GM12878 (cell line): Measurements from ENCODE around the gene IRF8. TPM values are rescaled to one million over a fixed set of nuclear protein-coding genes. Genes with fewer than 3 reads are reported as not detected.

Source experiments
- ASH2L ChIP-seq: fragments of 300-600, 200-600 bp; sonication (generic); IDR thresholded peaks from 2 replicates; pipeline ENCODE4 v1.6.1; 2017; ENCODE audit warnings: low read depth, mild to moderate bottlenecking, borderline replicate concordance
- ATF7 ChIP-seq: fragments of 450-650 bp; IDR thresholded peaks from 2 replicates; pipeline ENCODE4 v1.6.1; 2016; ENCODE audit warnings: low read depth, mild to moderate bottlenecking
- CBX3 ChIP-seq: fragments of 200-600 bp; sonication (generic); IDR thresholded peaks from 2 replicates; pipeline ENCODE4 v1.6.1; 2016; ENCODE audit warnings: low read depth, borderline replicate concordance
- CBX5 ChIP-seq: sonication (generic); IDR thresholded peaks from 2 replicates; pipeline ENCODE4 v1.6.1; 2016; ENCODE audit warnings: low read depth, moderate library complexity, mild to moderate bottlenecking, inconsistent platforms
- EED ChIP-seq: sonication (generic); IDR thresholded peaks from 2 replicates; pipeline ENCODE4 v1.6.1; 2016; ENCODE audit warnings: antibody characterized with exemption, low read depth
- HDAC6 ChIP-seq: fragments of 200-600 bp; sonication (generic); IDR thresholded peaks from one replicate; pipeline ENCODE4 v1.8.0; 2017; ENCODE audit warnings: antibody characterized with exemption; ENCODE audit not compliant: unreplicated experiment
- IKZF2 ChIP-seq, 2 experiments: fragments of 450-650 bp; IDR thresholded peaks; 2 replicates each; pipeline ENCODE4 v1.6.1; 2017; ENCODE audit warnings: mild to moderate bottlenecking in 2 of 2, moderate library complexity in 2 of 2
- IRF5 ChIP-seq: fragments of 450-650 bp; IDR thresholded peaks from 2 replicates; pipeline ENCODE4 v1.6.1; 2017; ENCODE audit warnings: borderline replicate concordance
- LARP7 ChIP-seq: fragments of 450-650 bp; IDR thresholded peaks from 2 replicates; pipeline ENCODE4 v1.6.1; 2017; ENCODE audit warnings: mild to moderate bottlenecking
- MEF2A ChIP-seq: IDR thresholded peaks from 2 replicates; pipeline ENCODE4 v1.6.1; 2011; ENCODE audit warnings: low read depth, mild to moderate bottlenecking, low read length, moderate library complexity; ENCODE audit not compliant: insufficient read depth
- NFYA ChIP-seq: IDR thresholded peaks from 2 replicates; pipeline ENCODE4 v1.6.1; 2011; ENCODE audit warnings: low read depth, mild to moderate bottlenecking, low read length, improper control_type of control experiment, borderline replicate concordance
- NRF1 ChIP-seq: conservative IDR thresholded peaks from 2 replicates; pipeline ENCODE4 v1.6.1; 2011; ENCODE audit warnings: mild to moderate bottlenecking, low read depth, low read length, improper control_type of control experiment
- RAD21 ChIP-seq: IDR thresholded peaks from 2 replicates; pipeline ENCODE4 v1.6.1; 2011; ENCODE audit warnings: mild to moderate bottlenecking, low read depth, low read length, moderate library complexity; ENCODE audit not compliant: insufficient read depth
- SMARCA5 ChIP-seq: fragments of 450-650 bp; IDR thresholded peaks from 2 replicates; pipeline ENCODE4 v1.6.1; 2017; ENCODE audit warnings: mild to moderate bottlenecking
- SREBF1 ChIP-seq: IDR thresholded peaks from 2 replicates; pipeline ENCODE4 v1.6.1; 2012; ENCODE audit warnings: mild to moderate bottlenecking, low read length
- STAT1 ChIP-seq: fragments of 450-650 bp; conservative IDR thresholded peaks from 2 replicates; pipeline ENCODE4 v1.6.1; 2014; ENCODE audit warnings: antibody characterized with exemption, mild to moderate bottlenecking
- SUPT20H ChIP-seq: IDR thresholded peaks from 2 replicates; pipeline ENCODE4 v1.6.1; 2011; ENCODE audit warnings: low read depth, mild to moderate bottlenecking, low read length, moderate library complexity, borderline replicate concordance; ENCODE audit not compliant: control insufficient read depth
- TARDBP ChIP-seq: IDR thresholded peaks from 2 replicates; pipeline ENCODE4 v1.6.1; 2016; ENCODE audit warnings: borderline replicate concordance
- WRNIP1 ChIP-seq: IDR thresholded peaks from 2 replicates; pipeline ENCODE4 v1.6.1; 2011; ENCODE audit warnings: low read depth, low read length, improper control_type of control experiment, borderline replicate concordance
- YBX1 ChIP-seq: fragments of 450-650 bp; IDR thresholded peaks from 2 replicates; pipeline ENCODE4 v1.6.1; 2016; ENCODE audit warnings: antibody characterized with exemption
- ZBTB40 ChIP-seq: fragments of 450-650 bp; IDR thresholded peaks from 2 replicates; pipeline ENCODE4 v1.6.1; 2016; ENCODE audit warnings: mild to moderate bottlenecking, moderate library complexity, borderline replicate concordance
- ZNF384 ChIP-seq: IDR thresholded peaks from 2 replicates; pipeline ENCODE4 v1.6.1; 2012; ENCODE audit warnings: low read depth, mild to moderate bottlenecking, low read length, improper control_type of control experiment, borderline replicate concordance
- polyA plus RNA-seq, 11 experiments: library from polyadenylated mRNA; depleted of rRNA in 4 of 11; unstranded in 6 of 11; stranded (reverse) in 5 of 11; fragments of >200 nt; fragmentation: Nextera tagmentation in 4 of 11; fragmentation: Illumina TruSeq in 1 of 11; extraction: Ambion mirVana in 4 of 11; extraction: Trizol in 1 of 11; gene quantifications; 1 replicate in 1 of 11; 2 replicates in 10 of 11; pipeline versions ENCODE4 v1.2.1 to v1.2.3, GENCODE V29; 2011 to 2016; ENCODE audit warnings: inconsistent platforms in 2 of 11, missing spikeins in 2 of 11, low read depth in 1 of 11
- total RNA-seq, 4 experiments: library from RNA; depleted of rRNA in 3 of 4; stranded (reverse); fragments of >200 nt in 3 of 4; fragmentation: Illumina TruSeq in 1 of 4; extraction: Trizol in 1 of 4; gene quantifications; 2 replicates each; pipeline versions ENCODE4 v1.2.1 to v1.2.3, GENCODE V29; 2013 to 2021
- TF ChIP-seq, protein P1 (sequence below): IDR thresholded peaks from 2 replicates; pipeline ENCODE4 v1.6.1; 2012; ENCODE audit warnings: low read depth, low read length, improper control_type of control experiment
- TF ChIP-seq, protein P2 (sequence below): IDR thresholded peaks from 2 replicates; pipeline ENCODE4 v1.6.1; 2011; ENCODE audit warnings: low read depth, low read length, improper control_type of control experiment, borderline replicate concordance

Gene IRF8
- total and polyA plus RNA-seq, 10 of the 15 experiments (the other 5 are each of a cell fraction or from before 2014, with no cell fraction given) = 17.1 to 237 (median 172) TPM

GRCh38 chr16:85947230-85948137, 48.5 kb downstream of the IRF8 start (continued):
- TF ChIP-seq, protein P1, sequence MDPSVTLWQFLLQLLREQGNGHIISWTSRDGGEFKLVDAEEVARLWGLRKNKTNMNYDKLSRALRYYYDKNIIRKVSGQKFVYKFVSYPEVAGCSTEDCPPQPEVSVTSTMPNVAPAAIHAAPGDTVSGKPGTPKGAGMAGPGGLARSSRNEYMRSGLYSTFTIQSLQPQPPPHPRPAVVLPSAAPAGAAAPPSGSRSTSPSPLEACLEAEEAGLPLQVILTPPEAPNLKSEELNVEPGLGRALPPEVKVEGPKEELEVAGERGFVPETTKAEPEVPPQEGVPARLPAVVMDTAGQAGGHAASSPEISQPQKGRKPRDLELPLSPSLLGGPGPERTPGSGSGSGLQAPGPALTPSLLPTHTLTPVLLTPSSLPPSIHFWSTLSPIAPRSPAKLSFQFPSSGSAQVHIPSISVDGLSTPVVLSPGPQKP = no peak
- TF ChIP-seq MEF2A (peak; percentile 78; the same call in 1 of the 2 replicates), SMARCA5 (peak; percentile 80), STAT1 (no peak), ATF7 (peak; percentile 86), TARDBP (no peak), ZBTB40 (peak; percentile 25; the same call in 1 of the 2 replicates), EED (peak; percentile 99), YBX1 (no peak), WRNIP1 (no peak), RAD21 (peak; percentile 28; the same call in 1 of the 2 replicates), SREBF1 (no peak), LARP7 (no peak; the same call in none of the 2 replicates), NFYA (no peak), CBX5 (no peak), NRF1 (no peak), IKZF2 (IDR thresholded peaks at IDR 0.05) (peak; percentile 96 to 97), ASH2L (no peak), ZNF384 (no peak), CBX3 (no peak), IRF5 (no peak), SUPT20H (no peak), HDAC6 (no peak)
- TF ChIP-seq, protein P2, sequence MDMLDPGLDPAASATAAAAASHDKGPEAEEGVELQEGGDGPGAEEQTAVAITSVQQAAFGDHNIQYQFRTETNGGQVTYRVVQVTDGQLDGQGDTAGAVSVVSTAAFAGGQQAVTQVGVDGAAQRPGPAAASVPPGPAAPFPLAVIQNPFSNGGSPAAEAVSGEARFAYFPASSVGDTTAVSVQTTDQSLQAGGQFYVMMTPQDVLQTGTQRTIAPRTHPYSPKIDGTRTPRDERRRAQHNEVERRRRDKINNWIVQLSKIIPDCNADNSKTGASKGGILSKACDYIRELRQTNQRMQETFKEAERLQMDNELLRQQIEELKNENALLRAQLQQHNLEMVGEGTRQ = no peak
